IMR-90 (cell line): ENCODE measurements around the gene VDAC1. TPM values are rescaled to one million over a fixed set of nuclear protein-coding genes. Genes with fewer than 3 reads are reported as not detected.
"Not testable (repeated sequence)": the region's sequence is repeated elsewhere in the genome, so short reads cannot be mapped to it uniquely, and the experiment has no call there.

Source experiments
- ATAC-seq: fragments of 200-7000 bp; cut with Tn5 transposase; 2 replicates; pipeline ENCODE4 v1.9.1; 2020; ENCODE audit warnings: low read depth, mild to moderate bottlenecking, moderate library complexity
- BruUV-seq: library from RNA; stranded (reverse); fragments of 400-500 nt; replicated peaks from 2 replicates; lab custom pipeline; 2021; lab: Mats Ljungman, UMichigan
- CTCF ChIA-PET: fragments of 300-600 bp; formaldehyde crosslinking; extraction: SDS; loops from one replicate; lab custom pipeline; 2021; ENCODE audit warnings: antibody characterized with exemption; lab: Yijun Ruan, JAX
- POLR2A ChIA-PET: fragments of 300-600 bp; sonication (Branson Sonifier 250); formaldehyde crosslinking; loops from one replicate; lab custom pipeline; 2022; ENCODE audit warnings: antibody characterized with exemption; ENCODE audit not compliant: unreplicated experiment; lab: Charles Lee
- DNase-seq: peaks from one replicate; pipeline ENCODE4 v3.0.0; 2013
- H2AFZ ChIP-seq: replicated peaks from 2 replicates; pipeline ENCODE3; 2013; ENCODE audit warnings: low read length, mild to moderate bottlenecking; ENCODE audit not compliant: poor library complexity
- H2AK5ac ChIP-seq: 2 replicates; pipeline ENCODE4 v1.6.1; 2013; ENCODE audit warnings: low read depth, low read length, inconsistent platforms
- H2AK9ac ChIP-seq: replicated peaks from 2 replicates; pipeline ENCODE3; 2013; ENCODE audit warnings: mild to moderate bottlenecking, low read depth, low read length, moderate library complexity; ENCODE audit not compliant: poor library complexity
- H2BK120ac ChIP-seq: 2 replicates; pipeline ENCODE4 v1.6.1; 2013; ENCODE audit warnings: low read depth, low read length, inconsistent platforms
- H2BK15ac ChIP-seq: 3 replicates; pipeline ENCODE4 v1.6.1; 2013; ENCODE audit warnings: low read depth, low read length, inconsistent platforms
- H2BK20ac ChIP-seq: 2 replicates; pipeline ENCODE4 v1.6.1; 2013; ENCODE audit warnings: low read depth, mild to moderate bottlenecking, inconsistent platforms, low read length, moderate library complexity
- H2BK5ac ChIP-seq: 2 replicates; pipeline ENCODE4 v1.6.1; 2013; ENCODE audit warnings: mild to moderate bottlenecking, low read depth, low read length, inconsistent platforms; ENCODE audit not compliant: poor library complexity, severe bottlenecking
- H3K14ac ChIP-seq: replicated peaks from 2 replicates; pipeline ENCODE4 v1.6.1; 2013; ENCODE audit warnings: low read depth, low read length, inconsistent platforms
- H3K18ac ChIP-seq: 2 replicates; pipeline ENCODE4 v1.6.1; 2013; ENCODE audit warnings: low read depth, low read length, control low read depth
- H3K23ac ChIP-seq: 2 replicates; pipeline ENCODE4 v1.6.1; 2013; ENCODE audit warnings: low read depth, low read length, inconsistent platforms
- H3K27ac ChIP-seq: 2 replicates; pipeline ENCODE4 v1.5.1; 2013; ENCODE audit warnings: mild to moderate bottlenecking, control low read depth, low read length; ENCODE audit not compliant: insufficient read depth
- H3K27me3 ChIP-seq: 2 replicates; pipeline ENCODE4 v1.6.1; 2013; ENCODE audit warnings: low read length; ENCODE audit not compliant: control insufficient read depth, insufficient read depth
- H3K36me3 ChIP-seq: 2 replicates; pipeline ENCODE4 v1.6.1; 2013; ENCODE audit warnings: low read length, mixed read lengths; ENCODE audit not compliant: control insufficient read depth, insufficient read depth
- H3K4ac ChIP-seq: 2 replicates; pipeline ENCODE4 v1.6.1; 2013; ENCODE audit warnings: low read depth, low read length, inconsistent platforms
- H3K4me1 ChIP-seq: 2 replicates; pipeline ENCODE4 v1.6.1; 2013; ENCODE audit warnings: low read length, mixed read lengths; ENCODE audit not compliant: control insufficient read depth, insufficient read depth
- H3K4me2 ChIP-seq: 2 replicates; pipeline ENCODE4 v1.6.1; 2013; ENCODE audit warnings: low read depth, mild to moderate bottlenecking, control low read depth, low read length, moderate library complexity
- H3K4me3 ChIP-seq: 2 replicates; pipeline ENCODE4 v1.5.1; 2013; ENCODE audit warnings: low read depth, mild to moderate bottlenecking, control low read depth, low read length, moderate library complexity; ENCODE audit not compliant: insufficient read depth
- H3K56ac ChIP-seq: 2 replicates; pipeline ENCODE4 v1.6.1; 2013; ENCODE audit warnings: low read length, inconsistent platforms; ENCODE audit not compliant: insufficient read depth; ENCODE audit errors: extremely low read depth
- H3K79me1 ChIP-seq, 2 experiments: 2 replicates each; pipeline ENCODE4 v1.6.1; 2013; ENCODE audit warnings: low read length in 2 of 2, inconsistent platforms in 1 of 2, low read depth in 1 of 2
- H3K9ac ChIP-seq: 2 replicates; pipeline ENCODE4 v1.6.1; 2013; ENCODE audit warnings: low read depth, low read length, control low read depth
- H3K9me1 ChIP-seq: 2 replicates; pipeline ENCODE4 v1.6.1; 2013; ENCODE audit warnings: low read length, inconsistent platforms; ENCODE audit not compliant: insufficient read depth
- H3K9me3 ChIP-seq: 2 replicates; pipeline ENCODE4 v1.6.1; 2013; ENCODE audit warnings: low read length; ENCODE audit not compliant: control insufficient read depth, insufficient read depth
- H4K20me1 ChIP-seq: 2 replicates; pipeline ENCODE4 v1.6.1; 2013; ENCODE audit warnings: low read length, inconsistent platforms; ENCODE audit not compliant: insufficient read depth
- H4K5ac ChIP-seq: 2 replicates; pipeline ENCODE4 v1.6.1; 2013; ENCODE audit warnings: mild to moderate bottlenecking, low read depth, low read length, control low read depth
- H4K8ac ChIP-seq, 2 experiments: 2 replicates each; pipeline ENCODE4 v1.6.1; 2013; ENCODE audit warnings: low read depth in 2 of 2, low read length in 2 of 2, control low read depth in 1 of 2, inconsistent platforms in 1 of 2
- H4K91ac ChIP-seq: 2 replicates; pipeline ENCODE4 v1.6.1; 2013; ENCODE audit warnings: low read depth, low read length, inconsistent platforms; ENCODE audit not compliant: insufficient read depth
- MXI1 ChIP-seq: IDR thresholded peaks from 2 replicates; pipeline ENCODE4 v1.6.1; 2012; ENCODE audit warnings: low read depth, mild to moderate bottlenecking, low read length, moderate library complexity, borderline replicate concordance
- POLR2A ChIP-seq: IDR thresholded peaks from 2 replicates; pipeline ENCODE4 v1.6.1; 2012; ENCODE audit warnings: mild to moderate bottlenecking, low read depth, low read length
- WGBS, 2 experiments: methylation state at CpG; one replicate each; pipeline versions ENCODE4 v1.1.5 to v1.1.7; 2013; ENCODE audit warnings: missing lambda C conversion rate in 2 of 2; ENCODE audit not compliant: insufficient read length in 1 of 2; ENCODE audit errors: extremely low coverage in 2 of 2; 5-methylcytosine and 5-hydroxymethylcytosine counted together
- dilution Hi-C: fragments of 300-500 bp; cut with HindIII; formaldehyde crosslinking; loops from one replicate; pipeline ENCODE4 v1.14.3; 2018; ENCODE audit warnings: low sequenced_read_pairs; ENCODE audit not compliant: unreplicated experiment
- in situ Hi-C: fragments of 300-500 bp; cut with MboI; formaldehyde crosslinking; loops from 3 replicates; pipeline ENCODE4 v1.14.3; 2019; ENCODE audit warnings: low sequenced_read_pairs, inconsistent platforms, mixed read lengths
- intact Hi-C: fragments of 100-400 bp; cut with micrococcal nuclease; formaldehyde crosslinking; loops from 2 replicates; pipeline ENCODE4 v1.10.0; 2022
- polyA plus RNA-seq, 3 experiments: library from polyadenylated mRNA; depleted of rRNA; stranded (reverse); fragments of >200 nt; gene quantifications; 2 replicates each; pipeline ENCODE4 v1.2.3, GENCODE V29; 2012; ENCODE audit warnings: low replicate concordance in 1 of 3
- total RNA-seq: library from RNA; depleted of rRNA; stranded (reverse); fragments of >200 nt; gene quantifications from 2 replicates; pipeline ENCODE4 v1.2.3, GENCODE V29; 2012

VDAC1 gene
- total and polyA plus RNA-seq, 2 of the 4 experiments (the other 2 are of a cell fraction) = 289 to 365 TPM

DNA sequence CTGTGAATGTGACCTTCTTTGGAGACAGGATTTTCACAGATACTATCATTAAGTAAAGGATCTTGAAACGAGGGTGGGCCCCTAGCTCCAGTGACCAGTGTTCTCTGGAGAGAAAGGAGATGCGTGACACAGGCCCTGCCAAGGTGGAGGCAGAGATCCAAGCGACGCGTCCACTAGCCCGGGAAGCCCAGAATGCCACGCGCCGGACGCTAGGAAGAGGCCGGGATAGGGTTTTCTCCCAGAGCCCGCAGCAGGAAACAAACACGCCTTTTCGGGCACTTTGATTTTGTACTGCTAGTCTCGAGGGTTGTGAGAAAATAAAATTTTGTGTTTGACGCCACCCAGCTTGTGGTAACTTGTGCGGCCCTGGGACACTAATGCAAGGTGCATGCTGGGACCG, 29.6 kb upstream of the VDAC1 start:
- Histone ChIP-seq H3K4me2 (no peak overlapping the region), H3K79me1 (no peaks in the 10 kb centered on the region), H2BK15ac (no peak overlapping the region), H4K91ac (no peak overlapping the region), H3K9ac (no peak overlapping the region), H3K18ac (no peak overlapping the region), H2BK5ac (no peak overlapping the region), H3K56ac (no peak overlapping the region), H2AK9ac (no peak overlapping the region), H3K14ac (no peak overlapping the region), H4K20me1 (no peaks in the 10 kb centered on the region), H3K27ac (no peak overlapping the region), H2AFZ (no peak overlapping the region), H2BK20ac (no peak overlapping the region), H3K4ac (no peak overlapping the region), H4K8ac (no peak overlapping the region), H3K9me3 (no peaks in the 10 kb centered on the region; the same call in 1 of the 2 replicates), H3K36me3 (no peaks in the 10 kb centered on the region), H3K4me3 (no peak overlapping the region), H3K9me1 (no peaks in the 10 kb centered on the region), H2BK120ac (no peak overlapping the region), H3K27me3 (peaks cover 19% of the 10 kb centered on the region), H2AK5ac (no peak overlapping the region), H3K23ac (no peak overlapping the region), H4K5ac (no peak overlapping the region), H3K4me1 (no peaks in the 10 kb centered on the region)
- DNase-seq (no peak), ATAC-seq (no peak)
- in situ Hi-C loops (loop anchor here (25.0 kb wide), 1 partner anchor 253 kb away; no protein-coding TSS in a partner anchor), dilution Hi-C loops (no loop called here), intact Hi-C loops (no loop called here)
- TF ChIP-seq MXI1 = no peak
- TF ChIP-seq POLR2A = no peak
- CTCF ChIA-PET = interaction anchor here (0.7 kb wide), 1 partner anchor 916 kb away, joined by 3 read pairs; no protein-coding TSS in a partner anchor
- no TSS peak for BruUV-seq
- 95% methylated on average over 13 of the region's 18 CpGs; no CpG with 5 or more reads in 1 of the 2 experiments for WGBS, 2 experiments
- POLR2A ChIA-PET = no interaction called here

DNA sequence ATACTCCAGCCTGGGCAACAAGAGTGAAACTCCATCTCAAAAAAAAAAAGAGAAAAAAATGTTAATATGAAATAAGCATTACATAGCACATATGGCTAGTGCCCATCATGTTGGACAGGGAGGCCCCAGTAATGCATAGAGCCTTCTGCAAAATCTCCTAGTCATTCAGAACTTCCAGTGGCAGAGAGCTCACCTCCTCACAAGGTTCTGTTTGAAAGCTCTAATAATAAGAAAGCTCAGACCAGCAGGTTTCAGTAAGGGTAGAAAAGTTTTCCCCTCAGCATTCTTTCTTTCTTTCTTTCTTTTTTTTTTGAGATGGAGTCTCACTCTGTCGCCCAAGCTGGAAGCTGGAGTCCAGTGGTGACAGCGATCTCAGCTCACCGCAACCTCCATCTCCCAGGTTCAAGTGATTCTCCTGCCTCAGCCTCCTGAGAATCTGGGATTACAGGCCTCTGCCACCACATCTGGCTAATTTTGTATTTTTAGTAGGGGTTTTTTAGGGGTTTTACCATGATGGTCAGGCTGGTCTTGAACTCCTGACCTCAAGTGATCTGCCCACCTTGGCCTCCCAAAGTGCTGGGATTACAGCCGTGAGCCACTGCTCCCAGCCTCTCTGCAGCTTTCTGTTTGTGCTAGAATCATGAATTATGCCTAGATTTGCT, 25.7 kb upstream of the VDAC1 start:
- in situ Hi-C loops = loop anchor here (25.0 kb wide), 1 partner anchor 257 kb away; no protein-coding TSS in a partner anchor
- H3K9ac ChIP-seq, H3K14ac ChIP-seq, H4K91ac ChIP-seq, ATAC-seq, H3K4me2 ChIP-seq, H3K4me1 ChIP-seq, H4K5ac ChIP-seq, DNase-seq, H3K4me3 ChIP-seq, H2AFZ ChIP-seq, BruUV-seq, H2BK20ac ChIP-seq, H3K36me3 ChIP-seq, H3K4ac ChIP-seq, H4K20me1 ChIP-seq, intact Hi-C loops, H2AK9ac ChIP-seq, H4K8ac ChIP-seq, H2BK5ac ChIP-seq, H2BK120ac ChIP-seq, H2AK5ac ChIP-seq, H3K9me3 ChIP-seq, H3K56ac ChIP-seq, dilution Hi-C loops, H3K79me1 ChIP-seq, H3K18ac ChIP-seq, H3K27ac ChIP-seq, H3K9me1 ChIP-seq, H3K23ac ChIP-seq, H2BK15ac ChIP-seq: not testable (repeated sequence)
- no CpG with 5 or more reads among the region's 4 CpGs for WGBS, 2 experiments
- ChIA-PET CTCF (interaction anchor here (0.6 to 1.3 kb wide), 3 partner anchors 9 to 29 kb away, joined by 3 to 5 read pairs (median 4); no protein-coding TSS in a partner anchor), POLR2A (interaction anchor here (0.7 kb wide), 1 partner anchor 26 kb away, joined by 6 read pairs; the partner anchor contains the start of gene VDAC1)
- H3K27me3 ChIP-seq = peaks cover 24% of the 10 kb centered on the region
